GM23248 (cell line): ENCODE measurements around the gene MICAL2. TPM values are rescaled to one million over a fixed set of nuclear protein-coding genes. Genes with fewer than 3 reads are reported as not detected.

Source experiments
- DNase-seq: peaks from one replicate; pipeline ENCODE4 v3.0.0-alpha.2; 2015
- H2AFZ ChIP-seq: fragments of 200-600 bp; sonication (generic); 2 replicates; pipeline ENCODE4 v1.6.1; 2016; ENCODE audit warnings: antibody characterized with exemption
- H3F3A ChIP-seq: fragments of 200-600 bp; sonication (generic); 2 replicates; pipeline ENCODE4 v1.6.1; 2016; ENCODE audit warnings: mild to moderate bottlenecking, antibody characterized with exemption, mixed run types; ENCODE audit not compliant: insufficient read depth
- H3K27ac ChIP-seq: fragments of 200-600 bp; sonication (generic); 2 replicates; pipeline ENCODE4 v1.5.1; 2016; ENCODE audit warnings: mild to moderate bottlenecking
- H3K27me3 ChIP-seq: fragments of 200-600 bp; sonication (generic); replicated peaks from 2 replicates; pipeline ENCODE4 v1.6.1; 2016; ENCODE audit warnings: mild to moderate bottlenecking; ENCODE audit not compliant: insufficient read depth
- H3K36me3 ChIP-seq: fragments of 200-600 bp; sonication (generic); 2 replicates; pipeline ENCODE4 v1.6.1; 2016; ENCODE audit warnings: low read depth, mild to moderate bottlenecking
- H3K4me1 ChIP-seq: fragments of 200-600 bp; sonication (generic); 2 replicates; pipeline ENCODE4 v1.6.1; 2016; ENCODE audit warnings: mild to moderate bottlenecking; ENCODE audit not compliant: insufficient read depth
- H3K4me2 ChIP-seq: fragments of 200-600 bp; sonication (generic); one replicate; pipeline ENCODE4 v1.6.1; 2016; ENCODE audit warnings: mild to moderate bottlenecking; ENCODE audit not compliant: unreplicated experiment
- H3K4me3 ChIP-seq: fragments of 200-600 bp; sonication (generic); 2 replicates; pipeline ENCODE4 v1.5.1; 2016; ENCODE audit warnings: mild to moderate bottlenecking
- H3K79me2 ChIP-seq: fragments of 200-600 bp; sonication (generic); 2 replicates; pipeline ENCODE4 v1.6.1; 2016; ENCODE audit warnings: mild to moderate bottlenecking; ENCODE audit not compliant: insufficient read depth
- H3K9ac ChIP-seq: fragments of 200-600 bp; sonication (generic); 2 replicates; pipeline ENCODE4 v1.6.1; 2016; ENCODE audit warnings: mild to moderate bottlenecking
- H3K9me2 ChIP-seq: fragments of 200-600 bp; sonication (generic); 2 replicates; pipeline ENCODE4 v1.6.1; 2016; ENCODE audit warnings: mixed run types, mild to moderate bottlenecking, moderate library complexity; ENCODE audit not compliant: insufficient read depth
- H3K9me3 ChIP-seq: fragments of 200-600 bp; sonication (generic); one replicate; pipeline ENCODE4 v1.6.1; 2017; ENCODE audit warnings: low read depth
- H4K20me1 ChIP-seq: fragments of 200-600 bp; sonication (generic); 2 replicates; pipeline ENCODE4 v1.6.0; 2016; ENCODE audit not compliant: insufficient read depth
- EZH2 ChIP-seq: fragments of 200-600 bp; sonication (generic); IDR thresholded peaks from 2 replicates; pipeline ENCODE4 v1.6.1; 2018; ENCODE audit warnings: antibody characterized with exemption, mild to moderate bottlenecking; ENCODE audit not compliant: insufficient read depth, poor library complexity, severe bottlenecking
- EZH2phosphoT487 ChIP-seq: fragments of 200-600 bp; sonication (generic); IDR thresholded peaks from 2 replicates; pipeline ENCODE4 v1.6.1; 2018; ENCODE audit warnings: antibody characterized with exemption, moderate library complexity, mild to moderate bottlenecking, low read depth; ENCODE audit not compliant: insufficient read depth
- WGBS, 2 experiments: methylation state at CpG; one replicate each; pipeline ENCODE4 v1.1.6; 2015 to 2017; ENCODE audit warnings: low lambda C conversion rate in 2 of 2, low coverage in 1 of 2; ENCODE audit errors: missing lambda C conversion rate in 2 of 2; 5-methylcytosine and 5-hydroxymethylcytosine counted together
- in situ Hi-C: fragments of 300-500 bp; cut with MboI; formaldehyde crosslinking; loops from 2 replicates; pipeline ENCODE4 v1.15.0; 2020
- polyA plus RNA-seq: library from polyadenylated mRNA; unstranded; fragments of >200 nt; fragmentation: Nextera tagmentation; extraction: Ambion mirVana; gene quantifications from 2 replicates; pipeline ENCODE4 v1.2.1, GENCODE V29; 2016
- total RNA-seq: library from RNA; depleted of rRNA; stranded (reverse); fragments of >200 nt; shearing (Covaris generic); gene quantifications from 2 replicates; pipeline ENCODE4 v1.2.3, GENCODE V29; 2014

MICAL2 gene
- total and polyA plus RNA-seq, 2 experiments from 2014 or later = 83.3 to 158 TPM

GRCh38 chr11:12251666-12252560 lies 141.5 kb downstream of the MICAL2 start:
- no peak overlapping the region for H3K4me3 ChIP-seq
- no peaks in the 10 kb centered on the region for H3K79me2 ChIP-seq
- no peaks in the 10 kb centered on the region for H3K27me3 ChIP-seq
- in situ Hi-C loops = loop anchor here (25.0 kb wide), 2 partner anchors 315 to 440 kb away; no protein-coding TSS in a partner anchor
- no peak overlapping the region for H3K4me2 ChIP-seq
- H4K20me1 ChIP-seq = no peaks in the 10 kb centered on the region
- WGBS, 2 experiments = 93 to 100% methylated on average over 5 of the region's 5 CpGs
- no peak for DNase-seq
- no peak overlapping the region for H3K27ac ChIP-seq
- no peaks in the 10 kb centered on the region for H3K9me3 ChIP-seq
- H3F3A ChIP-seq = peaks cover 10% of the 10 kb centered on the region; the same call in 1 of the 2 replicates
- H3K4me1 ChIP-seq = no peaks in the 10 kb centered on the region
- no peaks in the 10 kb centered on the region for H3K9me2 ChIP-seq
- no peak overlapping the region for H2AFZ ChIP-seq
- H3K36me3 ChIP-seq = peaks cover 22% of the 10 kb centered on the region
- TF ChIP-seq EZH2phosphoT487 = no peak
- no peak for TF ChIP-seq EZH2
- H3K9ac ChIP-seq = no peak overlapping the region

- H3K36me3 ChIP-seq = peaks cover 32% of the 10 kb centered on the region
- no peaks in the 10 kb centered on the region for H3K79me2 ChIP-seq
- H4K20me1 ChIP-seq = no peaks in the 10 kb centered on the region
- no peak overlapping the region for H3K9ac ChIP-seq
- H3K27me3 ChIP-seq = no peaks in the 10 kb centered on the region
- peaks cover 2% of the 10 kb centered on the region for H3F3A ChIP-seq
- H3K9me2 ChIP-seq = no peaks in the 10 kb centered on the region
- DNase-seq = no peak
- no peaks in the 10 kb centered on the region for H3K4me1 ChIP-seq
- no peak overlapping the region for H3K4me2 ChIP-seq
- in situ Hi-C loops = loop anchor here (25.0 kb wide), 2 partner anchors 317 to 442 kb away; no protein-coding TSS in a partner anchor
- 97 to 98% methylated on average over 7 of the region's 7 CpGs for WGBS, 2 experiments
- no peak overlapping the region for H2AFZ ChIP-seq
- H3K9me3 ChIP-seq = no peaks in the 10 kb centered on the region
- H3K27ac ChIP-seq = no peak overlapping the region
- H3K4me3 ChIP-seq = no peak overlapping the region
- TF ChIP-seq EZH2phosphoT487 (no peak), EZH2 (no peak)
Observed at GRCh38 chr11:12253843-12254281, 143.5 kb downstream of the MICAL2 start.

GRCh38 chr11:12258451-12258850 lies 148.1 kb downstream of the MICAL2 start:
- Histone ChIP-seq H3K79me2 (no peaks in the 10 kb centered on the region), H3K9ac (no peak overlapping the region), H3K9me2 (no peaks in the 10 kb centered on the region), H2AFZ (no peak overlapping the region), H3K9me3 (no peaks in the 10 kb centered on the region), H3K4me1 (no peaks in the 10 kb centered on the region), H3K36me3 (peaks cover 48% of the 10 kb centered on the region), H3K27ac (no peak overlapping the region), H3K4me3 (no peak overlapping the region), H3F3A (peaks cover 20% of the 10 kb centered on the region; the same call in 1 of the 2 replicates), H4K20me1 (no peaks in the 10 kb centered on the region; the same call in 1 of the 2 replicates), H3K4me2 (no peak overlapping the region), H3K27me3 (no peaks in the 10 kb centered on the region)
- in situ Hi-C loops = loop anchor here (25.0 kb wide), 2 partner anchors 321 to 446 kb away; no protein-coding TSS in a partner anchor
- peak; percentile 53 for DNase-seq
- TF ChIP-seq EZH2 = no peak
- no peak for TF ChIP-seq EZH2phosphoT487
- WGBS, 2 experiments = 82 to 89% methylated on average over 3 of the region's 3 CpGs

GRCh38 chr11:12259956-12260355 lies 149.6 kb downstream of the MICAL2 start:
- Histone ChIP-seq H3K27ac (no peak overlapping the region), H4K20me1 (no peaks in the 10 kb centered on the region; the same call in 1 of the 2 replicates), H3K79me2 (no peaks in the 10 kb centered on the region), H3K36me3 (peaks cover 53% of the 10 kb centered on the region), H3K9me3 (no peaks in the 10 kb centered on the region), H3K9me2 (no peaks in the 10 kb centered on the region), H3K27me3 (no peaks in the 10 kb centered on the region), H3K4me2 (no peak overlapping the region), H3K4me3 (no peak overlapping the region), H3K9ac (no peak overlapping the region), H3F3A (peaks cover 20% of the 10 kb centered on the region; the same call in 1 of the 2 replicates), H3K4me1 (no peaks in the 10 kb centered on the region), H2AFZ (no peak overlapping the region)
- TF ChIP-seq EZH2phosphoT487 (no peak), EZH2 (no peak)
- in situ Hi-C loops = loop anchor here (25.0 kb wide), 2 partner anchors 323 to 448 kb away; no protein-coding TSS in a partner anchor
- WGBS, 2 experiments = 93% methylated on average over 7 of the region's 7 CpGs
- DNase-seq = no peak
